DMS153 treated with DMSO at 0.1 percent for 48 hours (cell line): ENCODE measurements around the gene ARPC1A.
"Not testable (repeated sequence)": the region's sequence is repeated elsewhere in the genome, so short reads cannot be mapped to it uniquely, and the experiment has no call there.

Source experiments
- DNase-seq: peaks from one replicate; lab custom pipeline; 2025; ENCODE audit not compliant: unreplicated experiment; lab: John Stamatoyannopoulos, UW

The ARPC1A gene

DNA sequence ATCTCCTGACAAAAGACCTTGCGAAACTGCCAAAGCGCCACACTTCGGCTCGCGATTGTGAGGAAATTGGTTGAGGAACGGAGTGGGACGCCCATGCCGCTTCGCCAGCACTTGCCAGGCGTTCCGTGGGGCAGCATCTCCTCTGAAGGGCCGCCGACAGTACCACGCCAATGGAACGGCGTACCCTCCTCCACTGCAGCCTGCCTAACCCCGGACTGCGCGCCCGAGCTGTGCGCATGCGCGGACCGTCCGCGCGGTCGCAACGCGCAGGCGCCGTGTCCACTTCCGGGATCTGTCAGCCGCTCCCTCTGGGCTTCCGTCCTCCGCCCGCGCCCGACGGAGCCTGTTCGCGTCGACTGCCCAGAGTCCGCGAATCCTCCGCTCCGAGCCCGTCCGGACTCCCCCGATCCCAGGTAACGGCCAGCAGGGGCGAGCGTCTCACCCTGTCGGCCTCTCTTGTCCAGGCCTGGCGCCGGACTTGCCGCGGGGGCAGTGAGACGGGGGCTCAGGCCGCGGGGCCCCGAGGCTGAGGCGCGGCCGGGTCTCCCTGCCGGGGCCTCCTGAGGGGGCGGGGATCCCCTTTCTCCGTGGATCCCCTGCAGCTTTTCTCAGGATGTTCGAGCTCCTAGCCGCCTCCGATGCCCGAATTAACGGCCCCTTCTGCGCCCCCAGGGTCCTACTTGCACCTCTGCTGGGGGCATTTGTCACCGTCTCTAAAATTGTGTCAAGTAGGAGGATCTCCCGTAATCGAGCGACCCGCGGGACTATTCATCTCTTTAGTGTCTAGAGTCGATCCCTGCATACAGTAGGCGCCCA lies at the start of gene ARPC1A:
Gene ARPC1A (plus strand): TSS at position 307 of the 816 bp plus-strand sequence. CDS start 7,456 bp downstream, outside the sequence.
- DNase-seq, result peak; percentile 80

DNA sequence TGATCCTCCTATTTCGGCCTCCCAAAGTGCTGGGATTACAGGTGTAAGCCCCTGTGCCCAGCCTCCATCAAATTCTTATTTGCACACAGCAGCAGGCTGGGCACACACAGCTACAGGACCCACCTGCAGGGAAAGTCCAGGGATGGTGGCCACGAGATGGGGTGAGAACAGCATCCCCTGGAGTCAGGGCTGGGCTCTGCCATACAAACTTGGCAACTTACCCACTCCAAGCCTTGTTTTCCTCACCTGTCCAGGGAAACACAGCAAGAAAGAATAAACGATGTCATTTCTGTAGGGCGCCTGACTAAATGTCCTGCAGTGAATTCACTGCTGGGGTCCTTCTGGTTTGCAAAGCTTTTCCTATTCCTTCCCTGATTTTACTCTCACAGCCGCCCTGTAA lies 47.5 kb upstream of the ARPC1A start:
- no peak for DNase-seq

DNA sequence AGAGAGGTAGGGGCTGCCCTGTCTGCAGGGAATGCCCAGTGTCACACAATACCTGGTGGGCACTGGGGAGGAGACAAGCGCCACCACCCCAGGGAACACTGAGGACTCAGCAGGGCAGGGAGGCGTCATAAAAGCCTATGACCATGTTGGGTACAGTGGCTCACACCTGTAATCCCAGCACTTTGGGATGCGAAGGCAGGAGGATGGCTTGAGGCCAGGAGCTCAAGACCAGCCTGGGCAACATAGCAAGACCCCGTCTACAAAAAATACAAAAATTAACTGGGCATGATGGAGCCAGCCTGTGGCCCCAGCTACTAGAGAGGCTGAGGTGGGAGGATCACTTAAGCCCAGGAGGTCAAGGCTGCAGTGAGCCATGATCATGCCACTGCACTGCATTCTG lies 41.5 kb upstream of the ARPC1A start:
- not testable (repeated sequence) for DNase-seq

DNA sequence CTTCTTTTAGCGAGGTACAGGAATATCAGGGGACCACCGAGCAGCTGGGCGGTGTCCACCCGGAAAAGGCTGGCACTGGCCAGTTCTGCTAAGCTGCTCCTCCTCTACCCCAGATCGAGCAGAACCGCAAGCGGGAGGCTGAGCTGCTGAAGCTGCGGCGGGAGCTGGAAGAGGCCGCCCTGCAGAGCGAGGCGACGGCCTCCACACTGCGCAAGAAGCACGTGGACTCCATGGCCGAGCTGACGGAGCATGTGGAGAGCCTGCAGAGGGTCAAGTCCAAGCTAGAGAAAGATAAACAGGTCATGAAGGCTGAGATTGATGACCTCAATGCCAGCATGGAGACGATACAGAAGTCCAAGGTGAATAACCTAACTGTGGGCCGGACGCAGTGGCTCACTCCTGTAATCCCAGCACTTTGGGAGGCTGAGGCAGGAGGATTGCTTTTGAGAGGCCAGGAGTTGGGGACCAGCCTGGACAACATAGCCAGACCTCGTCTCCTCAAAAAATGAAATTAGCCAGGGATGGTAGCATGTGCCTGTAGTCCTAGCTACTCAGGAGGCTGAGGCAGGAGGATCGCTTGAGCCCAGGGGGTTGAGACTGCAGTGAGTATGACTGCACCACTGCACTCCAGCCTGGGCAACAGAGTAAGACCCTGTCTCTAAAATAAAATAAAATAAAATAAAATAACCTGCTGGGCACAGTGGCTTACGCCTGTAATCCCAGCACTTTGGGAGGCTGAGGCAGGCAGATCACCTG lies 37.7 kb upstream of the ARPC1A start:
- no peak for DNase-seq

DNA sequence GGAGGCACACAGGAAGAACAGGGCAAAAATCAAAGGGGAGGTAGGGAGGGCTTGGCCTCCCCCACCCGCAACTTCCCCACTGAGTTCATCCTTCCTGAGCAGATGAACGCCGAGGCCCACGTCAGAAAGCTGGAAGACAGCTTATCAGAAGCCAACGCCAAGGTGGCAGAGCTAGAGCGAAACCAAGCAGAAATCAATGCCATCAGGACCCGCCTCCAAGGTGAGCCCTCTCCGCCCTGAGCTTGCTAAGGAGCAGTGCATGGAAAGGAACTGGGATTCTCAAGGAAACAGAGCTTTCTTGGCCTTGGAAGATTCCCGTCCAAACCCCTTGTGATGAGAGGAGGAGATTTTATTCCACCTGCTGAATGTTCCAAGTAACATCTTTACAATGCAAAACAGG lies 36.5 kb upstream of the ARPC1A start:
- DNase-seq, result no peak

DNA sequence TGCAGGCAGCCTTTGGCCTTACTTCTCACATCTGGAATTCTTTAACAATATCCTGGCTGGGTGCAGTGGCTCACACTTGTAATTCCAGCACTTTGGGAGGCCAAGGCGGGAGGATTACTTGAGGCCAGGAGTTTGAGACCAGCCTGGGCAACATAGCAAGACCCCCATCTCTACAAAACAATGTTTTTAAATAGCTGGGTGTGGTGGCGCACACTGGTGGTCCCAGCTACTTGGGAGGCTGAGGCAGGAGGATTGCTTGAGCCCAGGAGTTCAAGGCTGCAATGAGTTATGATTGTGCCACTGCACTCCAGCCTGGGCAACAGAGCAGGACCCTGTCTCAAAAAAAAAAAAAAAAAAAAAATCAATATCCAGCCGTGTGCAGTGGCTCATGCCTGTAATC lies 35.5 kb upstream of the ARPC1A start:
- not testable (repeated sequence) for DNase-seq

DNA sequence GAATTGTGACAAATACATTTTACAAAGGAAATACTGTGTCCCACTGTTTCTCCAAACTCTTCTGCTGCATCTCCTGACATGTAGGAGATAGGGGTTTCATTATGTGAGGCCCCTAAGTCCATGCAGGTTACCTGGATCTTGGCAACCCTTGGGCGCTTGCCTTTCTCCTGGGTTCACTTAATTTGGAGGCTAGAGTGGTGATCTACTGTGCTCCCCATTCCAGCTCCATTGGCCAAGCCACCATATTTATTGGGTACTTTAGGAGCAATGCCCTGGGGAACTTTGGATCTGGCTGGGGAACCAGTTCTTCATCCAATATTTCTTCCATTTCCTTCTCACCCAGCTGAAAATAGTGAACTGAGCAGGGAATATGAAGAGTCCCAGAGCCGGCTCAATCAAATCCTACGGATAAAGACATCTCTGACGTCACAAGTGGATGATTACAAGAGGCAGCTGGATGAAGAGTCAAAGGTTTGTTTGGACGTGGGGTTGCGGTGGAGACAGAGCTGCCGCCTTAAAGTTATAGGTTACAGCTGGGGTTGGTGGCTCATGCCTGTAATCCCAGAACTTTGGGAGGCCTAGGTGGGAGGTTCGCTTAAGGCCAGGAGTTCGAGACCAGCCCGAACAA lies 34.6 kb upstream of the ARPC1A start:
- no peak for DNase-seq

DNA sequence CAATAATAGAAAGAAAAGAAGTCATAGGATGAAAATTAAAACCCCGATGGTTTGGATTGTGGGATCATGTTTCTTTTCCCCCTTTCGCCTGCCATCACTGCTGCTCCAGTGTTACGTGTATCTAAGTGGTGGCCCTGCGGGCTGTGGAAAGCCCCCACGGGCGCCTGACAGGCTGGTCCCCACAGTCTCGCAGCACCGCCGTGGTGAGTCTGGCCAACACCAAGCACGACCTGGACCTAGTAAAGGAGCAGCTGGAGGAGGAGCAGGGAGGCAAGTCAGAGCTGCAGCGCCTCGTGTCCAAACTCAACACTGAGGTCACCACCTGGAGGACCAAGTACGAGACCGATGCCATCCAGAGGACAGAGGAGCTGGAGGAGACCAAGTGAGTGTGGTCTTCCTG lies 33.6 kb upstream of the ARPC1A start:
- DNase-seq, result no peak

DNA sequence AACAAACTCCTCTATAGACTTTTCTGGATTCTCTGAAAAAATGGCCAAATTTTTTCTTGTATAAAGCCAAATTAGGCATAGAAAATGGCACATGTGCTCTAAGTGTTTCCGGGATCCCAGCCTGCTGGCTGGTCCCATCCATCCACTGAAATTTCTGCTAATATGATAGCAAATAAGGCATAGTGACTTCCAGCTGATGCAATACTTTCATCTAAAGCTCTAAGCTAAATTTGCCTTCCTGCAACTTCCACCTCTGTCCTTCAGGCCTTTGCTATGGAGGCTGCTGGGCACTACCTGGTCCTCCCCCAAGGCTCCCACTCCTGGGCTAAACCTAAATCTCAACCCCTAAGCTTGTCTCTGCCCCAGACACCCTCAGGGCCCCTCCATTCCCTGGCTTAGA lies 32.5 kb upstream of the ARPC1A start:
- no peak for DNase-seq

DNA sequence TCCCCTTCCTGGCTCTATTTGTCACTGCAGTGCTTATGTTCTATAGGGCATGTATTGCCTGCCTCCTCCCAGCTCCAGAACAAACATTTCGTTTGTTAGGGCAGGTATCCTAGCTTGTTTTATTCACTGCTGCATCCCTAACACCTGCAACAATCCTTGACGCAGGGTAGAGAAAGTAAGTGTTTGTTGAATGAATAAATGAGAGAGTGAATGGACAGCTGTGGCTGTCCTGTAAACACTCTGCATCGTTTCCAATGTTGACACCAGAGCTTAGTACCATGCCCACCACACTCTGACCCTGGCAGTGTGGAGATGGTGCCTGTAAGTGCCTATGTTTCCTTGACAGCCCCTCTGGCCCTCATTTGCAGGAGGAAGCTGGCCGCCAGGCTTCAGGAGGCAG lies 32.0 kb upstream of the ARPC1A start:
- no peak for DNase-seq

DNA sequence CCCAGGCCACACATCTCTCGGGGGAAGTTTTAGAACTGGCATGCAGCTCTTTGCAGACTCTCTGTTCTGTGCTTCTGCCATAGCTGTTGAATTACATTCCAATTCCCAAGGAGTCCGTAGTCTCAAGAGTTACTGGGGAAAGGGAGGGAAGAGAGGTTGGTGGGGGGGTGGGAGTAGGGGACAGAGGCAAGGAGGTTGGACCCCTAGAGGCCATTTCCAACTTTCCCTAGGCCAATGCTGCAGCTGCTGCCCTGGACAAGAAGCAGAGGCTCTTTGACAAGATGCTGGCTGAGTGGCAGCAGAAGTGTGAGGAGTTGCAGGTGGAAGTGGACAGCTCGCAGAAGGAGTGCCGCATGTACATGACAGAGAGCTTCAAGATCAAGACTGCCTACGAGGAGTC lies 29.2 kb upstream of the ARPC1A start:
- DNase-seq, result no peak

DNA sequence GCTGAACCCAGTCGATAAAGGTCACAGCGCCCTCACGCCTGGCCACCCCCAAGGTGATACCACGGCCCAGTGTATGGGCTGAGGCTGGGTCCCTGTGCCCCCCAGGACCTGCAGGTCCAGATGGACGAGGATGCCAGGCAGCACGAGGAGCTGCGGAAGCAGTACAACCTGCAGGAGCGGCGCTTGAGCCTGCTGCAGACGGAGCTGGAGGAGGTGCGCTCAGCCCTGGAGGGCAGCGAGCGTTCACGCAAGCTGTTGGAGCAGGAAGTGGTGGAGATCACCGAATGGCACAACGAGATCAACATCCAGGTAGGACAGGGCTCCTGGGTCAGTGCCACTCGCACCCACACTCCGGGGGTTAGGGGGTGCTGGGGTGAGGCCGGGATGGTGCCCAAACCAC lies 24.2 kb upstream of the ARPC1A start:
- DNase-seq, result no peak

DNA sequence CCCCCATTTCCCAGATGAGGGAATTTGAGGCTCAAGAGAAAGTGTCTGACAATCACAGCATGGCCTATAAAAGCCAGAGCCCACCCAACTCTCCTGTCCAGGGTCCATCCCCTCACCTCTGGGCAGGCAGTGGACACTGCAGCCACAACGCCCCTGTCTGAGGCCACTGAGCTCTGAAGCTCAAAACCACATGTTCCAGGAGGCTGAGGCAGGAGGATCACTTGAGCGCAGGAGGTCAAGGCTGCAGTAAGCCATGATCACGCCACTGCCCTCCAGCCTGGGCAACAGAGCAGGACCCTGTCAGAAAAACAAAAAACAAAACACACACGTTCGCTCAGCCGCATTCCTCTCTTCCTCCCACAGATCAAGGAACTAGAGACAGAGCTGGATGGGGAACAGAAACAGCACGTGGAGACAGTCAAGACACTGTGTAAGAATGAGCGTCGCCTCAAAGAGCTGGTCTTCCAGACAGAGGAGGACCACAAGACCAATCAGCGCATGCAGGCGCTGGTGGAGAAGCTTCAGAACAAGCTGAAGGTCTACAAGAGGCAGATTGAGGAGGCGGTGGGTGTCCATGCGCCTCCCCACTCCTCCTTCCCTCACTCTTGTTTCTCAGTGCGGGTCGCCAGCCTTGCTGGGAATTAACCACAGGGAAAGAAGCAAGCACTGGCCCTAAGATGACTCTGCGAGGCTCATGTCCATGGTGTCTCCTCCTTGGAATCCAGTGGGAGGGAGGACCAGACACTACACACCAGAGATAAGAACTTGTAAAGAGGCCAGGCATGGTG lies 20.0 kb upstream of the ARPC1A start:
- no peak for DNase-seq

DNA sequence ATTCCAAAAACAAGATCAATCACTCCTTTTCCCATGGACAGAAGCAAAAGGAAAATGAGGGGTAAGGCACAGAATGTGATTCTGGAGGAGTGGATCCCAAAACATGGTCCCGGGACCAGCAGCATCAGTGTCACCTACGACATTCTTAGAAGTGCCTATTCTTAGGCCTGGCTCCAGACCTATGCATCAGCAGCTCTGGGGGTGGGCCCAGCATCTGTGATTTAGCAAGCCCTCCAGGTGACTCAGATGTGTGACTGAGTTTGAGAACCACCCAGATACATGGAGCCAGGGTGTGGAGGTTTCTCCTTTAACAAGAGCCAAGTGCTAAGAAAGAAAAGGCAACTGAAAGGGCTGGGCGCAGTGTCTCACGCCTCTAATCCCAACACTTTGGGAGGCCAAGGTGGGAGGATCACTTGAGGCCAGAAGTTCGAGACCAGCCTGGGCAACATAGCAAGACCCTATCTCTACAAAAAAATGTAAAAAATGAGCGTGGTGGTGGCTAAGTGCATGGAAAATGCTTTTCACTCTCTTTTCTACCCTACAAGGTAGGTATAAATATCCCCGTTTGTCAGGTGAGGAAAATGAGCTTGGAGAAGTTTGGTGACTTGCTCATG lies 17.1 kb upstream of the ARPC1A start:
- DNase-seq, result no peak

DNA sequence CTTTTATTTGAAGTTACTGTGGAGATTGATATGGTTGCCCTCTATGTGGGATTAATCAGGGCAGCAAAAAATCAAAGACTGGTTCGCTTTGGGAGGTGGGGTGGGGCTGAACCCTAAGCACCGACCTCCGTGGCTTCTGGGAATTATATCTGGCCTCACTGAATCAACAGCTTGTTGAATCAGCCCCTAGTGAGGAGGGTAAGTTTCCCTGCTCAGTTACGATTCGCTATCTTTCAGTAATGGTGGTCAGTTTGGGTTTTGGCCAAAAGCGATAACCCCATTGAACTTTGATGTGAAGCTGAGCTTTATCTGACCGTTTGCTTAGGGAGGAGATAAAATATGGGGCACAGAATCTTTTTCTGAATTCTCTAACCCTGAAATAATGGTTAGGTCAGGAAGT lies 16.6 kb upstream of the ARPC1A start:
- no peak for DNase-seq

DNA sequence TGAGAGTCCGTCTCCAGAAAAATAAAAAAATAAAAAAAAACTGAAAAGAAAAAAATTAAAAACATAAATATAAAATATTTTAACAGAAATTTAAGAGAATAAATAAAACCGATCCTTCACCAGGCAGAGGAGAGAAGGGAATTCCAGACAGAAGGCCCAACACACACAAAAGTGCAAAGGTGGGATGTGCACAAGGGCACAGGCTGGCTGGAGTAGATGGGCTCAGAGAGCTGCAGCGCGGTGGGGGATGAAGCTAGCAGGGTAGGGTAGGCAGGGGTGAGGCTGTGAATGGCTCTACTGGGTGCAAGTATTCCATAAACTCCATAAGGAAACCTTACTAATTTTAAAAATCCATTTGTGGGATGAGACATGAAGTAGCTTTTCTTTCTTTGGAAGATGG lies 15.7 kb upstream of the ARPC1A start:
- DNase-seq, result no peak

DNA sequence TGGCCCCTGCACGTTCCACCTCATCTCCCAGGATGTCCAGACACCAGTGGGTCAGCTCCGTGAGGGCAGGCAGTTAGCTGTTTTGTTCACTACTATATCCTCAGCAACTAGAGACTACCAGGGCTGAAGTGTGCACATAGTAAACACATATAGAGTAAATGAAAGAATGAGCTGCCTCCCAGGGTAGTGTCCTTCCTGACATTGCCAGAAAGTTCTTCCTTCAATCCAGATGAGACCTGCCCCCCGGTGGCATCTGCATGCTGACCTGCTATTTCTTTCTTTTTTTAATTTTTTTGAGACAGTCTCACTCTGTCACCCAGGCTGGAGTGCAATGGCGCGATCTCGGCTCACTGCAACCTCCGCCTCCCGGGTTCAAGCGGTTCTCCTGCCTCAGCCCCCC lies 14.0 kb upstream of the ARPC1A start:
- DNase-seq, result no peak

DNA sequence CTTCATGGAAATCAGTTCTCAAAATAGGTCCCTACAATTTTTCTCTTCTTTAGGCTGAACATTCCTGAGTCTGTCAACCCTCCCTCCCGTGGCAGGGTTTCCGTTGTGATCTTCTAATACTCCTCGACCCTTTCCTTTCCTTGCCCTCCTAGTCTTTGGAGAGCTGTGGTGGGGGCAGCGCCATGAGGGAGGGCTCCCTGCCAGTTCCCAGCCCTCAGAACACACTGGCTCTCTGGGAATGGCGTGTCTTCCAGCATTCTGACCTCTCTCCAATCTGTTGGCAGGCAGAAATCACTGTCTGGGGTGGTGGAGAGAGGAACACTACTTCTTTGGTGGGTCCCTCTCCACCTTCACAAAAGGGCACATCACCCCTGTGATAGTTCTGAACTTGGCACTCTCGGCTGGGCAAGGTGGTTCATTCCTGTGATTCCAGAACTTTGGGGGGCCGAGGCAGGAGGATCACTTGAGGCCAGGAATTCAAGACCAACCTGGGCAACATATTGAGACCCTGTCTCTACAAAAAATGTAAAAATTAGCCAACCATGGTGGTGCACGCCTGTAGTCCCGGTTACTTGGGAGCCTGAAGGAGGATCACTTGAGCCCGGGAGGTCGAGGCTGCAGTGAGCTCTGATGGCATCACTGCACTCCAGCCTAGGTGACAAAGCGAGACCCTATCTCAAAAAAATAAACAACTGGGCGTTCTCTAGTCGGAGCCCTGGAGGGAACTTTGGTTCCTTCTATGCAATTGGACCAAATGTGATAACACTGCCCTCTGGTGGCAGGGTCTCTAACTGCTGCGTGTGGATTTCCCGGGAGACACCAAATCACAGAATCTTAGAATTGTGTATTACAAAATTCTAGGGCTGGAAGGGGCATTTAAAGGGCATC lies 13.1 kb upstream of the ARPC1A start:
- DNase-seq, result peak; percentile 22

DNA sequence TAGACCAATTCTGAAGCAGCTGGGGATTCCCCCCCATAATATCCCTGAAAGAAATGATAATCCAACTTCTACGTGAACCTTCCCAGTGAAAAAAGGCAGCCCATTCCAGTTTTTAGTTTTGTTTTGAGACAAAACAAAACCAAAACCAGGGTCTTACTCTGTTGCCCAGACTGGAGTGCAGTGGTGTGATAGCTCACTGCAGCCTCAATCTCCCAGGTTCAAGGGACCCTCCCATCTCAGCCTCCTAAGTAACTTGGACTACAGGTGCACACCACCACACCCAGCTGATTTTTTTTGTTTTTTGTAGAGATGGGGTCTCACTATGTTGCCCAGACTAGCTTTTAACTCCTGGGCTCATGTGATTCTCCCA lies 12.5 kb upstream of the ARPC1A start:
- DNase-seq, result no peak

DNA sequence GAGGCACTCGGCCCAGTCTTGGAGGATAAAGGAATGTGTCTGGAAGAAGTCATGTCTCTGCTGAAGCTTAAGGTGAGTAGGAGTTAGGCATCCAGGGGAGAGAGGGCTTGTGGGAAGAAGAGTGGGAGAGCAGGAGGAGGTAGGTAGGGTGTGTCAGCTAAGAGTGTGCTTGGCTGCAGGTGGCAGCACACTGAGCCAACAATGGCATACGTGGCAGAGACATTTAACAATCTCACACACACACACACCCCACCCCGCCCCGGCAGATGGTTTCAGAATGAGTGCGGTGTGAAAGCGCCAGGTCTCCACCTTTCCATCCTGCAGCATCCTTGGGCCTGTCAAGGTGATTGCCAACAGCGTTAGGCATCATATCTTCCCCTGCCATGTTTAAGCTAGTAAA lies 11.2 kb upstream of the ARPC1A start:
- no peak for DNase-seq
